Tibial nerve (tissue), 4 donors: ENCODE measurements around the gene SPTAN1.

Experiments
- EP300 ChIP-seq, 2 donors: sonication (generic); formaldehyde crosslinking; IDR thresholded peaks; one replicate each; pipeline ENCODE4 v1.6.1; 2017; ENCODE audit warnings: antibody characterized with exemption in 2 of 2, mild to moderate bottlenecking in 1 of 2
- TF ChIP-seq, protein P1 (sequence below), 5 experiments: fragments of 200-600 bp in 3 of 5; fragments of 450-650 bp in 2 of 5; sonication (generic) in 3 of 5; IDR thresholded peaks; one replicate each; pipeline ENCODE4 v1.5.1; 2016 to 2019; ENCODE audit warnings: antibody characterized with exemption in 5 of 5, mild to moderate bottlenecking in 3 of 5, moderate library complexity in 2 of 5

DNA sequence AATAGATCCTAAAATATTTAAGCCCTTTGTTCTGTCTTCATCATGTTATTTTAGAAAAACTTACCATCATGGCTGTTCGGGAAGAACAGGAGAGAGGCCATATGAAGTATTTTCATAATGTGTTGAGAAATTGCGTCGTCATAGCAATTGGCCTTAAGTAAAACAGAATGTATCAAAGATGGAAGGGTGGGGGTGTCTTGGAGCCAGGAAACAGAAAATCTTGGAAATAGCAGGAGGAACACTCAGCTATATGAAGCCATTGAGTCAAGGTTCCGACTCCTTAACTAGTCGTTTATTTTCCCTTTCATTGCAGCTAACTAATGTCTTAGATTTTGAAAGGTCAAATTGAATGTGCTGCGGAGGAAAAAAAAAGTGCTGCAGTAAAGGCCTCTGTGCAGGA, 1.3 kb downstream of the SPTAN1 start:
- TF ChIP-seq EP300 (IDR thresholded peaks at IDR 0.05): peak in 1 of 2 donors; percentile 5
- TF ChIP-seq, protein P1, sequence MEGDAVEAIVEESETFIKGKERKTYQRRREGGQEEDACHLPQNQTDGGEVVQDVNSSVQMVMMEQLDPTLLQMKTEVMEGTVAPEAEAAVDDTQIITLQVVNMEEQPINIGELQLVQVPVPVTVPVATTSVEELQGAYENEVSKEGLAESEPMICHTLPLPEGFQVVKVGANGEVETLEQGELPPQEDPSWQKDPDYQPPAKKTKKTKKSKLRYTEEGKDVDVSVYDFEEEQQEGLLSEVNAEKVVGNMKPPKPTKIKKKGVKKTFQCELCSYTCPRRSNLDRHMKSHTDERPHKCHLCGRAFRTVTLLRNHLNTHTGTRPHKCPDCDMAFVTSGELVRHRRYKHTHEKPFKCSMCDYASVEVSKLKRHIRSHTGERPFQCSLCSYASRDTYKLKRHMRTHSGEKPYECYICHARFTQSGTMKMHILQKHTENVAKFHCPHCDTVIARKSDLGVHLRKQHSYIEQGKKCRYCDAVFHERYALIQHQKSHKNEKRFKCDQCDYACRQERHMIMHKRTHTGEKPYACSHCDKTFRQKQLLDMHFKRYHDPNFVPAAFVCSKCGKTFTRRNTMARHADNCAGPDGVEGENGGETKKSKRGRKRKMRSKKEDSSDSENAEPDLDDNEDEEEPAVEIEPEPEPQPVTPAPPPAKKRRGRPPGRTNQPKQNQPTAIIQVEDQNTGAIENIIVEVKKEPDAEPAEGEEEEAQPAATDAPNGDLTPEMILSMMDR (IDR thresholded peaks at IDR 0.05): no peak
